22Rv1 (cell line): Measurements from ENCODE around the gene HMGCR.

Experiments used
- ZFX ChIP-seq: fragments of 450-650 bp; IDR thresholded peaks from 2 replicates; pipeline ENCODE4 v1.6.1; 2017; ENCODE audit warnings: antibody characterized with exemption, borderline replicate concordance
- TF ChIP-seq, protein P1 (sequence below): fragments of 450-650 bp; IDR thresholded peaks from 2 replicates; pipeline ENCODE4 v1.5.1; 2017; ENCODE audit warnings: mild to moderate bottlenecking

DNA sequence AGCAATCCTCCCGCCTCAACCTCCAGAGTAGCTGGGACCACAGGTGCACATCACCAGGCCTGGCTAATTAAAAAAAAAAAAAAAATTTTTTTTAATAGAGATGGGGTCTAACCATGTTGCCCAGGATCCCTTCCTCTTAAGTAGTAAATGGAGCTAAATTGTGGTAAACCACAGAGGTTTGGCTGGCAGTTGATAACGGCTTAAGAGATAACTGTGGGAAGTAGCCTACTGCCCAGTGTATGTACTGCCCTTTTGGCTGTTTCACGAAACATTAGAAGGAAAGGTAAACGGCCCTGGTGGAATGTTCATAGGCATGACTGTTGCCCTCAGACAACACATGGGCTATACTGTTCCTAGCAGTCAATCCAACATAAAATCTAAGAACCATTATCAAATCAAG lies 44.4 kb downstream of the HMGCR start:
- TF ChIP-seq, protein P1, sequence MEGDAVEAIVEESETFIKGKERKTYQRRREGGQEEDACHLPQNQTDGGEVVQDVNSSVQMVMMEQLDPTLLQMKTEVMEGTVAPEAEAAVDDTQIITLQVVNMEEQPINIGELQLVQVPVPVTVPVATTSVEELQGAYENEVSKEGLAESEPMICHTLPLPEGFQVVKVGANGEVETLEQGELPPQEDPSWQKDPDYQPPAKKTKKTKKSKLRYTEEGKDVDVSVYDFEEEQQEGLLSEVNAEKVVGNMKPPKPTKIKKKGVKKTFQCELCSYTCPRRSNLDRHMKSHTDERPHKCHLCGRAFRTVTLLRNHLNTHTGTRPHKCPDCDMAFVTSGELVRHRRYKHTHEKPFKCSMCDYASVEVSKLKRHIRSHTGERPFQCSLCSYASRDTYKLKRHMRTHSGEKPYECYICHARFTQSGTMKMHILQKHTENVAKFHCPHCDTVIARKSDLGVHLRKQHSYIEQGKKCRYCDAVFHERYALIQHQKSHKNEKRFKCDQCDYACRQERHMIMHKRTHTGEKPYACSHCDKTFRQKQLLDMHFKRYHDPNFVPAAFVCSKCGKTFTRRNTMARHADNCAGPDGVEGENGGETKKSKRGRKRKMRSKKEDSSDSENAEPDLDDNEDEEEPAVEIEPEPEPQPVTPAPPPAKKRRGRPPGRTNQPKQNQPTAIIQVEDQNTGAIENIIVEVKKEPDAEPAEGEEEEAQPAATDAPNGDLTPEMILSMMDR: no peak
- TF ChIP-seq ZFX: no peak
